Calu3 (cell line): ENCODE data around the gene NOB1. TPM values are rescaled to one million over a fixed set of nuclear protein-coding genes. Genes with fewer than 3 reads are reported as not detected.
A peak's percentile ranks its signal among the peaks of the same experiment; 100 is the strongest.

Source experiments
- BruUV-seq: library from RNA; stranded (reverse); fragments of 400-500 nt; replicated peaks from 2 replicates; lab custom pipeline; 2021; lab: Mats Ljungman, UMichigan
- CTCF ChIA-PET: fragments of 300-600 bp; sonication (Branson Sonifier 250); formaldehyde crosslinking; loops from one replicate; lab custom pipeline; 2022; ENCODE audit warnings: antibody characterized with exemption; lab: Charles Lee
- DNase-seq: peaks from one replicate; pipeline ENCODE4 v3.0.0; 2022
- H3K27ac Mint-ChIP-seq: one replicate; pipeline ENCODE4 v1.8.0; 2022; ENCODE audit warnings: mixed read lengths; ENCODE audit not compliant: unreplicated experiment
- H3K27me3 Mint-ChIP-seq: one replicate; pipeline ENCODE4 v1.8.0; 2022; ENCODE audit warnings: mixed read lengths; ENCODE audit not compliant: unreplicated experiment
- H3K36me3 Mint-ChIP-seq: one replicate; pipeline ENCODE4 v1.8.0; 2022; ENCODE audit warnings: mild to moderate bottlenecking, moderate library complexity, mixed read lengths; ENCODE audit not compliant: insufficient read depth, unreplicated experiment
- H3K4me1 Mint-ChIP-seq: one replicate; pipeline ENCODE4 v1.8.0; 2022; ENCODE audit warnings: mild to moderate bottlenecking, low read depth, mixed read lengths; ENCODE audit not compliant: unreplicated experiment
- H3K4me3 Mint-ChIP-seq: one replicate; pipeline ENCODE4 v1.8.0; 2022; ENCODE audit warnings: mild to moderate bottlenecking, low read depth, moderate library complexity, mixed read lengths; ENCODE audit not compliant: unreplicated experiment
- H3K9me3 Mint-ChIP-seq: one replicate; pipeline ENCODE4 v1.8.0; 2022; ENCODE audit warnings: low read depth, mixed read lengths; ENCODE audit not compliant: unreplicated experiment
- CTCF ChIP-seq: fragments of 200-600 bp; IDR thresholded peaks from one replicate; pipeline ENCODE4 v1.8.0; 2022; ENCODE audit warnings: antibody characterized with exemption; ENCODE audit not compliant: unreplicated experiment
- intact Hi-C: fragments of 100-400 bp; cut with micrococcal nuclease; formaldehyde crosslinking; loops from one replicate; pipeline ENCODE4 v1.10.0; 2022; ENCODE audit not compliant: unreplicated experiment
- total RNA-seq: library from RNA; stranded (reverse); gene quantifications from 2 replicates; pipeline ENCODE4 v1.2.3, GENCODE V29; 2022

The NOB1 gene
- total RNA-seq, 1 experiment from 2014 or later = 82.4 TPM

- H3K4me3 Mint-ChIP-seq = peak overlapping the region; percentile 81
These were observed 30.3 kb downstream of the NOB1 start for GRCh38 chr16:69724414-69724873.

GRCh38 chr16:69721441-69721957, 33.2 kb downstream of the NOB1 start:
- H3K27ac Mint-ChIP-seq = peak overlapping the region; percentile 34

More at GRCh38 chr16:69724414-69724873, 30.3 kb downstream of the NOB1 start:
- Mint-ChIP-seq H3K36me3 (peaks cover 83% of the 10 kb centered on the region), H3K4me1 (peaks cover 37% of the 10 kb centered on the region), H3K27me3 (no peaks in the 10 kb centered on the region), H3K9me3 (no peaks in the 10 kb centered on the region), H3K27ac (peak overlapping the region; percentile 99)
- no TSS peak for BruUV-seq
- intact Hi-C loops = no loop called here
- CTCF ChIA-PET = interaction anchor here (0.6 to 1.7 kb wide), 5 partner anchors 10 to 30 kb away, joined by 3 to 11 read pairs (median 4); partner anchors contain the start of gene NOB1
- DNase-seq = no peak
- TF ChIP-seq CTCF = no peak

GRCh38 chr16:69720822-69721430, 33.8 kb downstream of the NOB1 start:
- intact Hi-C loops = no loop called here
- BruUV-seq = no TSS peak
- peaks cover 90% of the 10 kb centered on the region for H3K36me3 Mint-ChIP-seq
- peak overlapping the region; percentile 19 for H3K4me3 Mint-ChIP-seq
- no peak for DNase-seq
- no peak for TF ChIP-seq CTCF
- no peaks in the 10 kb centered on the region for H3K9me3 Mint-ChIP-seq
- peaks cover 24% of the 10 kb centered on the region for H3K4me1 Mint-ChIP-seq
- peak overlapping the region; percentile 34 for H3K27ac Mint-ChIP-seq
- CTCF ChIA-PET = no interaction called here
- no peaks in the 10 kb centered on the region for H3K27me3 Mint-ChIP-seq

More at GRCh38 chr16:69721441-69721957, 33.2 kb downstream of the NOB1 start:
- peak overlapping the region; percentile 19 for H3K4me3 Mint-ChIP-seq
- no TSS peak for BruUV-seq
- H3K27me3 Mint-ChIP-seq = no peaks in the 10 kb centered on the region
- TF ChIP-seq CTCF = no peak
- H3K4me1 Mint-ChIP-seq = peaks cover 24% of the 10 kb centered on the region
- intact Hi-C loops = no loop called here
- CTCF ChIA-PET = interaction anchor here (0.6 kb wide), 1 partner anchor 37 kb away, joined by 4 read pairs; no protein-coding TSS in a partner anchor
- H3K36me3 Mint-ChIP-seq = peaks cover 90% of the 10 kb centered on the region
- no peaks in the 10 kb centered on the region for H3K9me3 Mint-ChIP-seq
- DNase-seq = no peak

- CTCF ChIA-PET = interaction anchor here (0.6 kb wide), 1 partner anchor 673 kb away, joined by 3 read pairs; no protein-coding TSS in a partner anchor
- H3K4me3 Mint-ChIP-seq = no peak overlapping the region
- BruUV-seq = no TSS peak
These were observed 36.5 kb downstream of the NOB1 start for GRCh38 chr16:69718111-69718764.

More at GRCh38 chr16:69718111-69718764, 36.5 kb downstream of the NOB1 start:
- Mint-ChIP-seq H3K27me3 (no peaks in the 10 kb centered on the region), H3K27ac (no peak overlapping the region), H3K36me3 (peaks cover 89% of the 10 kb centered on the region), H3K9me3 (no peaks in the 10 kb centered on the region), H3K4me1 (peaks cover 24% of the 10 kb centered on the region)
- no peak for TF ChIP-seq CTCF
- intact Hi-C loops = no loop called here
- DNase-seq = no peak
